Stimulated activated CD8-positive, alpha-beta memory T cell treated with anti-CD3 and anti-CD28 coated beads, Interleukin-12 subunit alpha, Interleukin-12 subunit beta, amount 100 ng/mL, for 1 hour (primary cell): Measurements from ENCODE around the gene PRMT2.

ENCODE experiments used
- DNase-seq: peaks from one replicate; pipeline ENCODE4 v3.0.0-alpha.2; 2020; ENCODE audit warnings: low read depth

Gene PRMT2

DNA sequence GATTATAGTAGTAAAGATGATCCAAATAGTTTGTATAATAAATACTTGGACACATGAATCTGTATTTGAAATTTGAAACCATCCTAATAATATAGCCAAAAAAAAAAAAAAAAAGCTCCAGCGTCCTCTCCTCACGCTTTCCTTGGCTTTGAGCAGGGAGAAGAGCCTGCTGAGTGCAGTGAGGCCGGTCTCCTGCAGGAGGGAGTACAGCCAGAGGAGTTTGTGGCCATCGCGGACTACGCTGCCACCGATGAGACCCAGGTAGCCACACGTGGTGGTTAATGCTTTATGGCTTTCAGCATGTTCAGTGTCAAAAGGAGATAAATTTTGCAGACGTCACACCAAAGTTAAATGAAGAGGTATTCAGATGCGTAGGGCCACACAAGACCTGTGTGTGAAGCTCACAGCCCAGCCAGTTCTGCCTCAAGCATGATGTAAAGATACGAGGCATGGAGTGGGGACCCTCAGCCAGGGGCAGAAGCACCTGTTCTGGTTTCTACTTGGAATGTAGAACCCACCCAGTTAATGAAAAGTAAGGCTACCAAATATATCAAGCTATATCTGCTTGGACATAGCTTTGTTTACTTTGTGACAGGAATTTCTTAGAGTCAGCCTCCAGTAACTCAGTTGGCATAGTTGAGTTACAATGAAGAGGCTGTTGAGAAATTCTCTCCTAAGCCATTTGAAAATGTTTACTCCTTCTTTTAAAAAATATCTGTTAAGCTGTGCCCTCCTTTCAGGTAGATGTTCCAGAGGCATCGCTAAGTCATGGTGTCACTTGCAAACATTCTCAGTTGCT is 8.1 kb downstream of the PRMT2 start:
- DNase-seq: no peak

DNA sequence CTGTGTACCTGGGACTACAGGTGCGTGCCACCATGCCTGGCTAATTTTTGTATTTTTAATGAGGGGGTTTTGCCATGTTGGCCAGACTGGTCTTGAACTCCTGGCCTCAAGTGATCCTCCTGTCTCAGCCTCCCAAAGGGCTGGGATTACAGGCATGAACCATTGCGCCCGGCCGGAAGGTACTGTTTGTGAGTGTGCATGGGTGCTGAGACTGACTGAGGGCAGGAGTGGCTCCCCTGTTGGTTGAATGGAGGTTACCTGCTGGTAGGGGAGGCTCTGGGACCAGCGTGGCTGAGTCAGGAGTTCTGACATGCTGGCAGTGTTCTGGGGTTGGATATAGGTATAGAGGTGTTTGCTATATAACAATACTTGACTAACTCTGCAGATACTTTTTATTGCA is 10.4 kb downstream of the PRMT2 start:
- no peak for DNase-seq

DNA sequence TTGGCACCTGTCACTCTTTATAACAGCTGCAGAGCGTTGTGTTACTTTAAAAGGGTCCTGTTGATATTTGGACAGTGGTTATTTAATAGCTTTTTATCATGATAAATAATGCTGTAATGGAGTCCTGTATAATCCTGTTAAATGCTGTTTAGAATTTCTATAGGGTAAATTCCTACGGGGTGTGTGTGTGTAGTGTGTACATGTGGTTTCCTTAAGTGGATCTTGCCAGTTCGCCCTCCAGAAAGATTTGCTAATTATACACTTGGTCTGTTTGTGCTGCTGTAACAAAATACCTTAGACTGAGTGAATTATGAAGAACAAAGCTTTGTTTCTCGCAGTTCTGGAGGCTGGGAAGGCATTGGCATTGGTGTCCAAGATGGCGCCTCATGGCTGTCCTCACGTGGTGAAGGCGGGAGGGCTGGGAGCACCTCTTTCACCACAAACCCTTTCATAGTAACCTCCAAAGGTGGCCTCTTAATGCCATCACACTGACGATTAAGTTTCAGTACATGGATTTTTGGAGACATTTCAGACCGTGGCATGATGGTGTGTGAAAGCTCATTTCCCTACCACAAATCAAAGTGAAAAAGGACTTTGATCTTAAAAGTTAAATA is 11.2 kb downstream of the PRMT2 start:
- no peak for DNase-seq

DNA sequence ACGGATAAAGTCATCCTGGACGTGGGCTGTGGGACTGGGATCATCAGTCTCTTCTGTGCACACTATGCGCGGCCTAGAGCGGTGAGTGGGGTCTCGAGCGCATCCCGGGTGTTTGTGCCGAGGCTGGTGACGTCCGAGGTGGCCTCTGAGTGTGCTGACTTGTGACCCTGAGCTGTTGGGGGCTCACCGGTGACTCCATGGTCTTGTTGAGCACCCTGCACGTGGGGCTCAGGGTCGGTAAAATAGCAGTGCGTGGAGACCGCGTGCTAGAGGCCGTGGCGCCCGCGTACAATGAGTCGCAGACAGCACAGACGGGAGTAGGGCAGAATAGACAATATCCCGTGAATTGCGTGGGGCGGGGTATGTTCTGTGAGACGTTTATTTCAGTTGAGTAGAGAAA is 13.1 kb downstream of the PRMT2 start:
- no peak for DNase-seq

DNA sequence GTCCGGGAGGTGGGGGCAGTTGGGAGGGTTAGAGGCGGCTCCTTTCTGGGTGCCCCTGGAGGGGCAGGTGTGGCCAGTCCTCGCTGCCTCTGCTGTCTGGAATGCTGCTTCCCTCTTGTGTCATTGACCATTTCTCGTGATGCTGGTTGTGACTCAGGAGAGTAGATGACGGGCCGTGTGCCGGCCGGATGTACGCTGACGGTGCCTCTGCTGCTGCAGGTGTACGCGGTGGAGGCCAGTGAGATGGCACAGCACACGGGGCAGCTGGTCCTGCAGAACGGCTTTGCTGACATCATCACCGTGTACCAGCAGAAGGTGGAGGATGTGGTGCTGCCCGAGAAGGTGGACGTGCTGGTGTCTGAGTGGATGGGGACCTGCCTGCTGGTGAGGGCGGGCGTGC is 13.9 kb downstream of the PRMT2 start:
- no peak for DNase-seq

DNA sequence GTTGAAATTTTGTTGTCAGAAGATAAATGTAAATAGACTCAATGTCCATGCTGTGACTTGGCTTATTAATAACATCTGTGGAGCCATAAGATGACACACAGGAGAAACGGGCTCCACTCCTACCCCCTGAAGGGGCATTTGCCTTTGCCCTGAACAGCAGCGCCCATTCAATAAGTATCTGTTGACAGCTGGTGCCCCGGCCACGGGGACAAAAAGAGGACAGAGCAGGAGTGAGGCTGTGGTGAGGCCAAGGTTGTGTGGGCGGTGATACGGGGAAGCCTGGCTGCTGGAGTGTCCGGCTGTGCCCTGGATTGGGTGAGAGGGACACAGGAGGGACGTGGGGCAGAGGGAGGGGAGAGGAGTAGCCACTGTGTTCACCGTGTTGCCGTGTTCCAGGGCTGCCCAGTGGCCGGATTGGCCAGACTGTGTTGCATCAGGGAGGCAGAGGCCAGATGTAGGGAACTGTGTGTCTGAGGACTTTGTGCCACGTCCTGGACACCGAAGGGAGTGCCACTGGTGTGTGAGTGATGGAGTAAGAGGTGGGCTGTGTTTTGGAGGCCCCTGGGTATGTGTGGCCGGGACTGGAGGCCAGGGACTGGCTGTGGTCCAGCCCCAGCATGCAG is 15.1 kb downstream of the PRMT2 start:
- no peak for DNase-seq

DNA sequence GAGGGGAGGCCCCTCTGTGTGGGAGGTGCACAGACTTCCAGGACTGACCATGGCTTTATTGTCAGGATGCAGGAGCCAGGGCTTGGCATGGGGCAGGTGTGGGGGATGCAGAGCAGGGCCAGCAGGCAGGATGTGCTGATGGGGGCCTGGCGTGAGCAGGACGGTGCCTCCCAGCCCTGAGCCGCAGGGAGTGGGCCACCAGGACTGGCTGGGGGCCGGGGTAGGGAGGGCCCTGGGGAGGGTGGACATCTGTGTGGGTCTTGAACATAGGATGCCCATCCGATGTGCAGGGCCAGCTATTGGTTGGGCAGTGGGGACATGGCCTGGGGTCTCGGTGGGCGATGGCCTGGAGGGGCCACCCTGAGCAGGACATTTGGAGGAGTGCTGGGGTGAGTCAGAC is 15.6 kb downstream of the PRMT2 start:
- no peak for DNase-seq

DNA sequence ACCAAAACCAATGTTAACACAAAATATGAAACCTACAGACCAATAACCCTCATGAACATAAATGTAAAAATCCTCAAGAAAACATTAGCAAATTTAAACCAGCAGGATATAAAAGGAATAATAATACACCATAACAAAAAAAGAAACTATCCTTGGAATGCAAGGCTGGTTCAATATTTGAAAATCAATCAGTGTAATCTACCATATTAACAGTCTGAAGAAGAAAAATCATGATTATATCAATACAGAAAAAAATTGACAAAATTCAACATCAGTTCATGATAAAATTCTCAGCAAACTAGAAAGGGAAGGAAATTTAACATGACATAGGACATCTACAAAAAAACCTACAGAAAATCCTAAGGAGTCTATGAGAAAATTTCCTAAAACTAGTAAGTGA is 19.8 kb downstream of the PRMT2 start:
- DNase-seq: no peak

DNA sequence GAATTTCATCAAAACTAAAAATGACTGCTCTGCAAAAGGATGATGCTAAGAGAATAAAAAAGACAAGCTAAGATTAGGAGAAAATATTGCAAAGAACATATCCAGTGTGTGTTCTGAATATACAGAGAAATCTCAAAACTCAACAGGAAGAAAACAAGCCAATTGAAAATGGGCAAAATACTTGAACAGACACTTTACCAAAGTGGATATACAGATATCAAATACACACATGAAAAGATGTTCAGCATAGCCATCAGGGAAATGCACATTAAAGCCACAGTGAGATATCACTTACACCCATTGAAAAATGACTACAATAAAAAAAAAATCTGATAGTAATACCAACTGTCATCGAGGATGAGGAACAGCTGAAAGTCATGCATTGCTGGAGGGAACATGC is 21.3 kb downstream of the PRMT2 start:
- DNase-seq: no peak

DNA sequence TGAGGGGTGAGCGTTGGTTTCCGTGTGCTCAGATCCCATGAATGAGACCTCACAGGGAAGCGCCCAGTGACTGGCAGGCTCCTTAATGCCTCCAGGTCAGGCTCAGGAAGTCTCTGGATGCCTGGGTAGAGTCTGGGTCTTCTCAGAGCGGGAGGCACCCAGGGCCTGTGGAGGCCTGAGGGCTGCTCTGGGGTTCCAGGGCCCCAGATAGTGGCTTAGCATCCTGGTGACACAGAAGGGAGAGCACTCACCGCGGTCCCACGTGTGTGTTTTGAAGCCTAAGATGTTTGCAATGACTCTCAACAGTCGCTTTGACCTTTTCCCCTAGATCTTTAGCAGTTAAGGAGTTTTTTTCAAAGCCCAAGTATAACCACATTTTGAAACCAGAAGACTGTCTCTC is 25.0 kb downstream of the PRMT2 start:
- DNase-seq: no peak

DNA sequence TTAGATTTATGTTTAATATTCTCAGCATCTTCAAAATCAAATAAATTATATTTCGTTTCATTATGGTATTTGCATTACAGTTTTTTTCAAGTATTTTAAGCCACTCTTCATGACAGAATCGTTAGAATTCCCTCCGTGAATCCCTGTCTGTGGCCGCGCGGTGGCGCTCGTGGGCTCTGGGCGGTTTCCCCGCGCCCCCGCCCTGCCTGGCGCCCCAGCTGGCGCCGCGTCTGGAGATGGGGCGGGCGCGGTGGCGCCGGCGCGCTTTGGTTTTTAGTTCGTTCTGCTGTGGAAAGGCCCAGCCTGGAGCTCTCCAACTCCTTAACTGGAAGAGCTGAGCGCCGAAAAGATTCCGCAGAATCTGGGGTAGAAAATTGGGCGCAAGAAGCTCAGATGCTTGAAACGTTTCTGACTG is 25.7 kb downstream of the PRMT2 start:
- no peak for DNase-seq

DNA sequence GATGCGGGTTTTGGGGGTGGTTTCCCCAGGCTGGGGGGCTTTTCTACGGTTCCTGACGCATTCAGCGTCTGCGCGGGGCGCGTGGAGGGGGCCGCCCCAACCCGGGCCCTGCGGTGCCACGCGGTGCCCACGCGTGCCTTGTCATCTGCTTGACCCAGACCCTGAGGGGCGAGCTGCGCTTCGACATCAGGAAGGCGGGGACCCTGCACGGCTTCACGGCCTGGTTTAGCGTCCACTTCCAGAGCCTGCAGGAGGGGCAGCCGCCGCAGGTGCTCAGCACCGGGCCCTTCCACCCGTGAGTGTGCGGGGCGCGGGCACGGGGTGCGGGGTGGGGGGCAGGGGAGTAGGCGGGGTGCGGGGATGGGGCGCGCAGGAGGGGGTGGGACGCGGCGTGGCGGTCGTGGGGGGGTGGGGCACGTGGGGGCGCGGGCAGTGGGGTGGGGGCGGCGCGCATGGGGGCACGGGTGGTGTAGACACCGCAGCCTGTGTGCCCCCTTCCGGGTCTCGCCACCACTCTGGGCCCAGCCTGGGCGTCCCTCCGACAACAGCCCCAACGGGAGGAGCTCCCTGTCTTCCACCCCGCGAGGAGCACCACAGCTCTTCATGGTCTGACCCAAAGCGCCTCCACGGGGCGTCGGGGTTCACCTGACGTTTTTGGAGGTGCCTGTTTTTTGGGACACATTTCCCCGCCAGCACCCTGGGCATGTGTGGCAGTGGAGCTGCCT is 26.3 kb downstream of the PRMT2 start:
- DNase-seq: no peak

DNA sequence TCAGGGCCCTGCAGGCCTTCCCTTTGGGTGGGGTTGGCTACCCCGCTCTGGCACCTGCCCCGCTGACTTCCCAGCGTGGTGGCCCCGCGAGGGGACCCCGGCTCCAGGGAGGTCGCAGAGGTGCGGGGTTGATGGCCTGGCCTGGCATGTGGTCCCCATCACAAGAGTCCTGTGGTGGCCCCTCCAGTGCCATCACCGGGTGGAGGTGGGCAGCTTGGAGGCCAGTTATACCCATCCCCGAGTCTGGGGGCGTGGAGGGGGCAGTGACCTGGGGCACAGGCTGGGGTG is 26.8 kb downstream of the PRMT2 start:
- DNase-seq: no peak

DNA sequence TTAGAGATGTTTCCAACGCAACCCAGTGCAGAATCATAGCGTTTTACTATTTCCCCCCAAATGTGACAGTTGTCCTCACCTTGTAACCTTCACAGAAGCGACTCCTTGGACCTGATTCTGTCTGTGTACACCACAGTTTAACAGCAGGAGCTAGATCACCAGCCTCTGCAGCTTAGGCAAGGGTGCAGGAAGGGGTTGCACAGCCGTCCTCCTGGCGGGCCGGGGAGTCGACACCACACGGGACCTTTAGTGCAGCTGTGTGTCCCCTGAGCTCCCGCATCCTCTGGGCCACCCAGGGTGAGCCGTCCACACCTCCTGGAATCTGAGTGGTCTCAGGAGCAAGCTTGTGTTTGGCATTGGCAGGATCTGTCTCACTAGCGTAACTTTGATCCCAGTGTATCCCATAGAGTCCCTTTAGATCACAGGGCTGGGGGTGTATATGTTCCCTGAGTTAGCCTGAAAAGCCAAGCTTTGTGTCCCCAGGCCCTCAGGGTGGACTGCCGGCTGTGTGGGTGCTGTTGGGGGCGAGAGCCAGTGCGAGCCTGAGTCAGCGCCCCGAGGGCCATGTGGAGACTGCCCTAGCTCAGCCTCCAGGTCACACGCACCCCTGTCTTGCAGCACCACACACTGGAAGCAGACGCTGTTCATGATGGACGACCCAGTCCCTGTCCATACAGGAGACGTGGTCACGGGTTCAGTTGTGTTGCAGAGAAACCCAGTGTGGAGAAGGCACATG is 27.5 kb downstream of the PRMT2 start:
- DNase-seq: no peak

DNA sequence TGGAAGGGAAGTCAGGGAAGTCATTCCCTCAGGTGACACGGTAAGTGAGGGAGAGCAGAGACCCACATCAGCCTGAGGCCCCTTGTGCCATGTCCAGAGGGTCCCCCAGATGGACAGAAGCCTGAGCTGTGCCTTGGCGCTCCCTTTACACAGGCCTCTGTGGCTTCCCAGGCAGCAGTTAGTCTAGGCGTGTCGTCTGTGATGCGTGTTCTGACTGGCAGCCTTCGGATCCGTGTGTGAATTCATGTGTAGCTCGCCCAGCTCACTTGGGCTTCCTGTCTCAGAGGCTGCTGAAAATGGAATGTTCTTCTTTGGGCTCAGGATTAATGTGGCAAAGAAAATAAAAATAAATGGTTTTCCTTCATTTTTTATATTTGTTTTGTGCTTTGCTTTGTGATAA is 28.3 kb downstream of the PRMT2 start:
- no peak for DNase-seq

DNA sequence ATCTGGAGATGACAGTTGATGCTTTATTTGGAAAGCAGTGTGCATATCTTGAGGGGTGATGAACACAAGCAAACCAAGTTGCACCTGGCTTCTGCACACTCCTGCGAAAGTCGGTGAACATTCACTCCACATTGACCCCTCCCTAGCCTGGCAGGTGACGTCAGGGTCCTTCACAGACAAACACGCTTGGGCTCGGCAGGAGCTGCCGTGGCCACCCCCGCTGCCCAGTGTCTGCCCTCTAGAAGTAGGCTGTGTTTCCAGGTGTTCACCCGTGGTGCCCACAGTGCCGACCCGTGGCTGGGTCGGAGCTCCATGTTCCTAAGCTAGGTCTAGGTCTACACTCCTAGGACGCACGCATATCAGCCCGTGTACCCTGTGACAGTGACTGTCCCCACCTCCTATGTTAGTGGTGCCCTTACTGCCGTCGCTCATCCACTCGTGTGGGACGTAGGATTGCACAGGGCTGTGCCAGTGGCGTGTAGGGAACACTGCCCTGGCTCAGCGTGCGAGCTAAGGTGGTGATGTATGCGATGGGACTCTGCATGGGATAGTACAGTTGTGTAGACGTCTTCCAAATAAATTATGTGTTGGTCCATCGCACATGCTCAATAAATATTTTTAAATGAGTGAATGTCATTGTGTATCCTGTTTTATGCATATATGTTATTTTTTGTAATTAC is 29.0 kb downstream of the PRMT2 start:
- DNase-seq: no peak

DNA sequence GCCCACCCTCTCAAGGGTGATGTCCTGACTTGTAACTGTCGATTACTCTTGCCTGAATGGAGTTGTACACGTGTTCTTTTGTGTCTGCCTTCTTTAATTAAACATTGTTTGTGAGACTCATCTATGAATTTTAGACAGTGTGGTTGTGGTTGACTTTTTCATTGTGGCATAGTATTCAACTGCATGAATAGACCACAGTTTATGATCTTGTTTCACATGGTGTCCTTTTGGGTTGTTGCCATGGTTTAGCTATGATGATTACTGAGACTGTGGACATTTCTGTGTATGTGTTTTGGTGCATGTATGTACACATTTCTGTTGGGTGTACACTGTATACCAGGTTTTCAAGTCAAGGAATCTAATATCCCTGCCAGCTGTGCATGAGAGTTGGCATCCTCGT is 30.1 kb downstream of the PRMT2 start:
- DNase-seq: no peak

DNA sequence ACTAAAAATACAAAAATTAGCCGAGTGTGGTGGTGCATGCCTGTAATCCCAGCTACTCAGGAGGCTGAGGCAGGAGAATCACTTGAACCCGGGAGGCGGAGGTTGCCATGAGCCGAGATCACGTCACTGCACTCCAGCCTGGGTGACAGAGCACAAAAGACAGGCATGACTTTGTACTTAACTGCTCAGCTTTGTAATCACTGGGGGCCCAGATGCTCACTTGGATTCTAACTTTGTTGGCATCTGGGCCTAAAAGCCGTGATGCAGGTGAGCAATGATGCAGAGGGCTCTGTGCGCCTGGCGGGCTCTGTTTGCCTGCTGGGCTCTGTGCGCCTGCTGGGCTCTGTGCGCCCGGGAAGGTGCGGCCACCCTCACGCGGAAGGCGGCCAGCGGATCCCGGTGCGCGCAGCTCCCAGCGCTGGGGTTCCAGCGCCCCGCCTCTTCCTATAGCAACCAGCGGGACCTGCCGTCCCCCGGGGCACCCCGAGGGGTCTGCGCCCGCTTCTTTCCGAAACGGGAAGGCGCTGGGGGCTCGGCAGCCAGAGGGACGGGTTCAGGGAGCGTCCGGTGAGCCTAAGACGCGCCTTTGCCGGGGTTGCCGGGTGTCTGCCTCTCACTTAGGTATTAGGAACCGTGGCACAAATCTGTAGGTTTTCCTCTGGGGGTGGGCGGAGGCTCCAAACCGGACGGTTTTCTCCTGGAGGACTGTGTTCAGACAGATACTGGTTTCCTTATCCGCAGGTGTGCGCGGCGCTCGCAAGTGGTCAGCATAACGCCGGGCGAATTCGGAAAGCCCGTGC is 31.7 kb downstream of the PRMT2 start:
- DNase-seq: no peak

DNA sequence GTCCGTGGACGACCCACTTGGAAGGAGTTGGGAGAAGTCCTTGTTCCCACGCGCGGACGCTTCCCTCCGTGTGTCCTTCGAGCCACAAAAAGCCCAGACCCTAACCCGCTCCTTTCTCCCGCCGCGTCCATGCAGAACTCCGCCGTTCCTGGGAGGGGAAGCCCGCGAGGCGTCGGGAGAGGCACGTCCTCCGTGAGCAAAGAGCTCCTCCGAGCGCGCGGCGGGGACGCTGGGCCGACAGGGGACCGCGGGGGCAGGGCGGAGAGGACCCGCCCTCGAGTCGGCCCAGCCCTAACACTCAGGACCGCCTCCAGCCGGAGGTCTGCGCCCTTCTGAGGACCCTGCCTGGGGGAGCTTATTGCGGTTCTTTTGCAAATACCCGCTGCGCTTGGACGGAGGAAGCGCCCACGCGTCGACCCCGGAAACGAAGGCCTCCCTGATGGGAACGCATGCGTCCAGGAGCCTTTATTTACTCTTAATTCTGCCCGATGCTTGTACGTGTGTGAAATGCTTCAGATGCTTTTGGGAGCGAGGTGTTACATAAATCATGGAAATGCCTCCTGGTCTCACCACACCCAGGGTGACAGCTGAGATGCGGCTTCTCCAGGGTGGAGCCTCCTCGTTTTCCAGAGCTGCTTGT is 32.4 kb downstream of the PRMT2 start:
- DNase-seq: no peak

DNA sequence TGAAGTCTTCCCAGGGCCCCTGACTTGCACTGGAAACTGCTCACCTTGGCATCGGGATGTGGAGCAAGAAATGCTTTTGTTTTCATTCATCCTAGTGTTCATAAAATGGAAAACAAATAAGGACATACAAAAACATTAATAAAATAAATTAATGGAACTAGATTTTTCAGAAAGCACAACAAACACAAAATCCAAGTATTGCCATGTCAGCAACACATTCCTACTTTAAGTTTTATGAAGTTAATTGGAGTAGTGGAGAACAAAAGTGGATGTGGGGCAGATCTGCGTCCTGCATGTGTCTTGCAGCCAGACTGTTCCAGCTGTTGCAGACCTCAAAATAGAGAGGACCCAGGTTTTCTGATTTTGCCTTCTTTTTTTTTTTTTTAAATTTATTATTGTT is 32.9 kb downstream of the PRMT2 start:
- no peak for DNase-seq
